Thyroid gland (tissue), 4 donors: ENCODE measurements around the gene PYHIN1.

Experiments
- POLR2A ChIP-seq, 2 donors: fragments of 450-650 bp; IDR thresholded peaks; one replicate each; pipeline ENCODE4 v1.6.1; 2017; ENCODE audit warnings: antibody characterized with exemption in 2 of 2, mild to moderate bottlenecking in 2 of 2, moderate library complexity in 1 of 2
- TF ChIP-seq, protein P1 (sequence below), 6 experiments: fragments of 200-600 bp in 3 of 6; fragments of 450-650 bp in 3 of 6; sonication (generic) in 3 of 6; IDR thresholded peaks; one replicate each; pipeline ENCODE4 v1.5.1; 2016 to 2019; ENCODE audit warnings: antibody characterized with exemption in 6 of 6, mild to moderate bottlenecking in 2 of 6, inconsistent platforms in 1 of 6, moderate library complexity in 1 of 6

DNA sequence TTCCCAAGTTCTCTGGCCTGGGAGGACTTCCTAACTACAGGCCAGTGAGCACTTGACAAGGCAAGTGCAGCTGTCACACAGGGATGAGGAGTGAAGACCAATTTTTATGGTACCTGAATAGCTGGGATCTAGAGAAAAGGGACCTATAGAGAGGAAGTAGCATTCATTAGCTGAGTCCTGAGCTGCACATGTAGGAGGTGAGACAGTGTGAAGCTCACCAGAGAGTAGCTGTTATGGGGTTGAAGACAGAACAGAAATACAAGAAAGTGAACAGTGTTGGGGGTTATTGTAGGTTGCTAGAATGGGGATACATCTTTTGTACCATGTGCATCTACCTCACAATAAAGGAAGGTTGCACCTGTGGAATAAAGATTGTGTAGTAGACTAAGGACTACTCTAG lies 37.7 kb upstream of the PYHIN1 start:
- TF ChIP-seq, protein P1, sequence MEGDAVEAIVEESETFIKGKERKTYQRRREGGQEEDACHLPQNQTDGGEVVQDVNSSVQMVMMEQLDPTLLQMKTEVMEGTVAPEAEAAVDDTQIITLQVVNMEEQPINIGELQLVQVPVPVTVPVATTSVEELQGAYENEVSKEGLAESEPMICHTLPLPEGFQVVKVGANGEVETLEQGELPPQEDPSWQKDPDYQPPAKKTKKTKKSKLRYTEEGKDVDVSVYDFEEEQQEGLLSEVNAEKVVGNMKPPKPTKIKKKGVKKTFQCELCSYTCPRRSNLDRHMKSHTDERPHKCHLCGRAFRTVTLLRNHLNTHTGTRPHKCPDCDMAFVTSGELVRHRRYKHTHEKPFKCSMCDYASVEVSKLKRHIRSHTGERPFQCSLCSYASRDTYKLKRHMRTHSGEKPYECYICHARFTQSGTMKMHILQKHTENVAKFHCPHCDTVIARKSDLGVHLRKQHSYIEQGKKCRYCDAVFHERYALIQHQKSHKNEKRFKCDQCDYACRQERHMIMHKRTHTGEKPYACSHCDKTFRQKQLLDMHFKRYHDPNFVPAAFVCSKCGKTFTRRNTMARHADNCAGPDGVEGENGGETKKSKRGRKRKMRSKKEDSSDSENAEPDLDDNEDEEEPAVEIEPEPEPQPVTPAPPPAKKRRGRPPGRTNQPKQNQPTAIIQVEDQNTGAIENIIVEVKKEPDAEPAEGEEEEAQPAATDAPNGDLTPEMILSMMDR (IDR thresholded peaks at IDR 0.05) = no peak
- TF ChIP-seq POLR2A (IDR thresholded peaks at IDR 0.05) = no peak
